Pons (tissue), 1 donor: Measurements from ENCODE around the gene ARHGEF37.
"Not testable (repeated sequence)": the region's sequence is repeated elsewhere in the genome, so short reads cannot be mapped to it uniquely, and the experiment has no call there.

Source experiments
- DNase-seq: peaks from one replicate; pipeline ENCODE4 v3.0.0-alpha.2; 2016; ENCODE audit warnings: low spot score

ARHGEF37 gene

GRCh38 chr5:149648464-149649393 is 67.4 kb downstream of the ARHGEF37 start:
- not testable (repeated sequence) for DNase-seq

GRCh38 chr5:149649730-149650129 is 68.4 kb downstream of the ARHGEF37 start:
- DNase-seq: not testable (repeated sequence)

GRCh38 chr5:149651686-149652085 is 70.4 kb downstream of the ARHGEF37 start:
- no peak for DNase-seq

GRCh38 chr5:149652697-149653096 is 71.4 kb downstream of the ARHGEF37 start:
- no peak for DNase-seq

GRCh38 chr5:149654231-149654630 is 72.9 kb downstream of the ARHGEF37 start:
- no peak for DNase-seq

DNA sequence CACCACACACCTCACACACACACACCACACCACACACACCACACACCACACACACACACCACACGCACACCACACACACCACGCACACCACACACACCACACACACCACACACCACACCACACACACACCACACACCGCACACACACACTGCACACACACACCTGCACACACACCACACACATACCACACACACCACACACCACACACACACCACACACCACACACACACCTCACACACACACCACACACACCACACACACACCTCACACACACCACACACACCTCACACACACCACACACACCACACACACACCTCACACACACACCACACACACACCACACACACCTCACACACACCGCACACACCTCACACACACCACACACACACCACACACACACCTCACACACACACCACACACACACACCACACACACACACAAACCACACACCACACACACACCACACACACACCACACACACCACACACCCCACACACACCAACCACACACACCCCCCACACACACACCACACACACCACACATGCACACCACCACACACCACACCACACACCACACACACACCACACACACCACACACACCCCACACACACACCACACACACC is 73.7 kb downstream of the ARHGEF37 start:
- DNase-seq: no peak

DNA sequence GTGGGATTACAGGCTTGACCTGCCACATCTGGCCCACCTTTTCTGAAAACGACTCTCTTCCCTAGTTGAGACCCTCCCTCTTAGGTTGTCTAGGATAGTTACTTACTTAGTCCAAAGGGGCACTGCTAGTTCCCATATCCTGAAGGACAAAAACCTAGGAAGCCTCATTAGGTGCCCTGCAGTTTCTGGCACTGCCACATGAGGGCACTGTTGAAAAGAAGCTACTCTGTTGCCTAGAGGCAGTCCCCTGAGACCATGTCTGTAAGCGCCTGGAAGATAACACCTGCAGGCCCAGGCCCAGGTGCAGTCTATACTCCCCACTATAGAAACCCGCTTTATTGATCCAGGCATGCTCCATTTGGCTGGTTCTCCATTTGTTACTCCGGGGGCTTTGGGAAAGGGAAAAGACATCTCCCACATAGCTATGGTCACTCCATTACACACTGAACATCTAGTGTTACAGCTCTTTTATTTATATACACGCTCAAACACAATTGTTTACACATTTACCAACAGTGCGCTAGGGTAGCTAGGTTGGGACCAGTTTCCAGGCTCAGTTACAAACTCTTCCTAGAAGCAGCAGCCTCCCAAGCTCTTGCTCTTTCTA is 75.4 kb downstream of the ARHGEF37 start:
- no peak for DNase-seq

GRCh38 chr5:149657324-149657723 is 76.0 kb downstream of the ARHGEF37 start:
- DNase-seq: no peak

GRCh38 chr5:149658299-149658698 is 77.0 kb downstream of the ARHGEF37 start:
- DNase-seq: no peak

GRCh38 chr5:149664083-149664482 is 82.8 kb downstream of the ARHGEF37 start:
- DNase-seq: no peak

- DNase-seq: no peak
These were observed 83.5 kb downstream of the ARHGEF37 start for GRCh38 chr5:149664666-149665415.

DNA sequence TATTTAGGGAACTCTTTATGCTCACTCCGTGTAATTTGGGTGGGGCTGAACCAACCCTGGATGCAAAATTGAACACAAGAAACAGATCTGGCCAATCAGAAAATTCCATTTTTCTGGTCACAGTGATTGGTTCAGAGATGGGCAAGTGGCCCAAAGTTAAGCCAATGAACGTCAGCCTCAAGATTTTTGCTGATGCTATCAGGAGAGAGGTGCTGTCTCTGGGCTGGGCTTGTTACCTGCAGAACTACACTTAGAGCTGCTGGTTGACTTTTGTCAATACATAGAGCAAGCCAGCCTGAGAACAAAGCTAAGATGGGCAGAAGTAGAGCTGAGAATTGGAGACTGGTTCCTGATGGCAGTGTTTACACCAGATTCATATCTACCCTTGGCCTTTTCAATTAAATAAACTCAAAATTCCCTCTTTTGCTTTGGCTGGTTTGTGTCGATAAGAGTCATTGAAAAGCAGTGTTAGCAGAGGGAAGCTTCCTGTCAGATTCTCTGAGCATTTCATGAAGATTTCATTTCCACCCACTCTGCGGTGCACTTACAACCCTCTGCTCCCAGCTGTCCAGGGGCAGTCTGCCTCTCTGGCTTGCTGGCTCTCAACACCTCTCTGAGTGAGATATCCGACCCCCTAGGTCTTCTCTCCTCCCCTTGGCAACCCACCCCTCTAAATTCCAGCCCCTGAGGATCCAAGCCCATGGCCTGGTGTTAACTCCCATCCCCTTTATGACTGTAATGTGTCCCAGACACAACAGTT is 84.3 kb downstream of the ARHGEF37 start:
- DNase-seq: no peak

DNA sequence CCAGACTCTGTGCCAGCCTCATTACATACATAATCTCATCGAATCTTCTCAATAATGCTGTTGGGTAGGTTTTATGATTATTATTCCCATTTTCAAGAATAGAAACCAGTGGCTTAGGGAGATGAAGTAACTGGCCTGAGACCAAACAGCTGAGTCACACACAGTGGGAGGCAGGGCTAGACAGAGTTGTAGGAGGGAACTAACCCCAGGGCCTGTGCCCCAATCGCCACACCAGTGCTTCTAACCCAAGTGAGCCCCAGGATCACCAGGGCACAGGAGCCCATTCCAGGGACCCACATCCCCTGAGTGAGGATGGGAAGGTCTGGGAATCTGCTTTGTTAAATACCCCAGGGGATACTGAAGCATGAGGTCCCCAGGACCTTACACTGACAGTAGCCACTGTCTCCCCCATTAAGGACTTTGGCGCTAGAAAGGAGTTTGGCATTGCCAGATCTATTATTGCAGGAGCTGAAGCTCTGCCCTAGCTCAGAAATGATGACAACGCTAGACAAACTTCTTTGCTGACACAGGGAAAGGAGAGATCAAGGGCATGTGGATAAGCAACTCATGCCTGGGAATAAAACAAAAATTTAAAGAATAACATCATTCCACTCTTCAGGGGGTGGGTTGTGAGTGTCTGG is 85.0 kb downstream of the ARHGEF37 start:
- DNase-seq: no peak

- DNase-seq: no peak
These were observed 86.0 kb downstream of the ARHGEF37 start for GRCh38 chr5:149667084-149667828.

DNA sequence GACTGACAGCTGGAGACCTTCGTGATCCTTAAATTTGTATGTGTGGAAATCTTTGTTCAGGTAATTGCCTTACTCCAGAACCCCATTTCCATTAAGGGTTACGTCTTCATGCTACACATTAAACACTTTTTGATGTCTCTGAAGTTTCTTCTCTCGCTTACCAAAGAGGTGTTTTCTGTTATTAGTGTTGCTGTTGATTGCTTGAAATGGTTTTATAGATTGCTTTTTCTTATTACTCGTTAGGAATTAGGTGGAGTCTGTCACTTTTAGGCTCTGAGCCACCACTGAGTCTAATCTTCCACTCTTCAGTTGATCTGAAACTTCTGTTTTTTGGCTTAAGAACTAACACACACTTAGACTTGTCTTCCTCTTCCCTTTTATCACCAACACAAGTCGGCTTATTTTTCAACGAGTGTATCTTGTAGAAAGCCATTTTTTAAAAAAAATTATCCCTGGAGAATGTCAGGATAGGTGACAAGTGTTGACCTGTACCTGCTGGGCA is 86.6 kb downstream of the ARHGEF37 start:
- DNase-seq: no peak

DNA sequence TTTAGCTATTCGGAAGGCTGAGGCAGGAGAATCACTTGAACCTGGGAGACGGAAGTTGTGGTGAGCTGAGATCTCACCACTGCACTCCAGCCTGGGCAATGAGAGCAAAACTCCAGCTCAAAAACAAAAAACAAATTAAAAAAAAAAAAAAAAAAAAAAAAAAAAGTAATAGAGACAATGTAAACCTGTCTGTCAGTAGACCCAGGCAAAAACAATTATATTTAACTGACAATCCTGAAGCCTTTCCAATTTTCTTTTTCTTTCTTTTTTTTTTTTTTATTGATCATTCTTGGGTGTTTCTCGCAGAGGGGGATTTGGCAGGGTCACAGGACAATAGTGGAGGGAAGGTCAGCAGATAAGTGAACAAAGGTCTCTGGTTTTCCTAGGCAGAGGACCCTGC is 88.0 kb downstream of the ARHGEF37 start:
- DNase-seq: not testable (repeated sequence)

DNA sequence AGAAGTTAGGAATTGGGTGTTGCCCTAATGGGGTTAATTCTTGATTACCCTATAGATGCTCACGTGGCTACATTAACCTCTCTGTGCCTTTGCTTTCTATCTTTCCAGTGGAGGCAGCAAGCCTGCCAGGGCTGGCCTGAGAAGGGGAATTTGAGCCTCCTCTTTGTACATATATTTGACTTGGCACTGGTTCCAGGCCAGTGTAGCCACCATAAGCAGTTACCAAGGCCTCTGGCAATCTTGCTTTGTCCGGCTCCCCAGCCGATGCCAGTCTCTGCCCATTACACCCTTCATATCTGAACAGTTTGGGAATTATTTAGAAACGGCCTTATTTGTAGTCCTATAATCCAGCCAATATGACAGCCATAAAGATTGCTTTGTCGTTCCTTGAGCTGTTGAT is 90.2 kb downstream of the ARHGEF37 start:
- no peak for DNase-seq

DNA sequence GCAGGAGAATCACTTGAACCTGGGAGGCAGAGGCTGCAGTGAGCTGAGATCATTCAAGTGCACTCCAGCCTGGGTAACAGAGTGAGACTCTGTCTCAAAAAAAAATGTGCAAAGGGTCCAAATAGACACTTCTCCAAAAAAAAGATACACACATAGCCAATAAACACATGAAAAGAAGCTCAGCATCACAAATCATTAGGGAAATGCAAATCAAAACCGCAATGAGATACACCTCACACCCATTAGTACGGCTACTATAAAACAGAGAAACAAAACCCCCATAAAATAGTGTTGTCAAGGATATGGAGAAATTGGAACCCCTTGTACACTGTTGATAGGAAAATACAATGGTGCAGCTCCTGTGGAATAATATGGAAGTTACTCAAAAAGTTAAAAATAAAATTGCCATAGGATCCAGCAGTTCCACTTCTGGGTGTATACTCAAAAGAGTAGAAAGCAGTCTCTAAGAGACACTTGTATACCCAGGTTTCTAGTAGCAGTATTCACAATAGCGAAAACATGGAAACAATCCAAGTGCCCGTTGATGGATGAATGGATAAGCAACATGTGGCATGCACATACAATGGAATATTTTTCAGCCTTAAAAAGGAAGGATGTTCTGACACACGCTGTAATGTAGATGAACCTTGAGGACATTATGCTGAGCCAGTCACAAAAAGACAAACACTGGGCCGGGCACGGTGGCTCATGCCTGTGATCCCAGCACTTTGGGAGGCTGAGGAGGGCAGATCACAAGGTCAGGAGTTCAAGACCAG is 91.6 kb downstream of the ARHGEF37 start:
- no peak for DNase-seq

GRCh38 chr5:149674686-149675085 is 93.4 kb downstream of the ARHGEF37 start:
- no peak for DNase-seq
